22Rv1 (cell line): Measurements from ENCODE around the gene DMD.

Source experiments
- ZFX ChIP-seq: fragments of 450-650 bp; IDR thresholded peaks from 2 replicates; pipeline ENCODE4 v1.6.1; 2017; ENCODE audit warnings: antibody characterized with exemption, borderline replicate concordance
- TF ChIP-seq, protein P1 (sequence below): fragments of 450-650 bp; IDR thresholded peaks from 2 replicates; pipeline ENCODE4 v1.5.1; 2017; ENCODE audit warnings: mild to moderate bottlenecking

DNA sequence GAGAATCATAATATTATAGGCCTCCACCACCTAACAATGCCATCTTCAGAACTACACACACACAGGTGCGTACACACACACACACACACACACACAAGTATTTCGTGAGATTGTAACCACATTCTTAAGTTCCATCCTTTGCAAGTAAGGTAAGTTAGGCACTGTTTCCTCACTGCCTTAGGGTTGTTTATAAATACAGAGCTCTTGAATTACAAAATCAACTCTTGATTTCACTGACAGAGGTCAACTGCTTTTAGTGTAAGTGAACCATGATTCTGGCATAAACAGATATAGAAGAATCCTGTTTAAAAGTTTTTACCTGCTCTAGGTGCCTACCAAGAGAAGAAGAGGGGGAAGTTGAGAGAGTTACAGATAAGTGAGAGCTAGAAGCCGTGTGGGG is 166.1 kb downstream of the DMD start:
- TF ChIP-seq, protein P1, sequence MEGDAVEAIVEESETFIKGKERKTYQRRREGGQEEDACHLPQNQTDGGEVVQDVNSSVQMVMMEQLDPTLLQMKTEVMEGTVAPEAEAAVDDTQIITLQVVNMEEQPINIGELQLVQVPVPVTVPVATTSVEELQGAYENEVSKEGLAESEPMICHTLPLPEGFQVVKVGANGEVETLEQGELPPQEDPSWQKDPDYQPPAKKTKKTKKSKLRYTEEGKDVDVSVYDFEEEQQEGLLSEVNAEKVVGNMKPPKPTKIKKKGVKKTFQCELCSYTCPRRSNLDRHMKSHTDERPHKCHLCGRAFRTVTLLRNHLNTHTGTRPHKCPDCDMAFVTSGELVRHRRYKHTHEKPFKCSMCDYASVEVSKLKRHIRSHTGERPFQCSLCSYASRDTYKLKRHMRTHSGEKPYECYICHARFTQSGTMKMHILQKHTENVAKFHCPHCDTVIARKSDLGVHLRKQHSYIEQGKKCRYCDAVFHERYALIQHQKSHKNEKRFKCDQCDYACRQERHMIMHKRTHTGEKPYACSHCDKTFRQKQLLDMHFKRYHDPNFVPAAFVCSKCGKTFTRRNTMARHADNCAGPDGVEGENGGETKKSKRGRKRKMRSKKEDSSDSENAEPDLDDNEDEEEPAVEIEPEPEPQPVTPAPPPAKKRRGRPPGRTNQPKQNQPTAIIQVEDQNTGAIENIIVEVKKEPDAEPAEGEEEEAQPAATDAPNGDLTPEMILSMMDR, result no peak
- TF ChIP-seq ZFX, result no peak
